Measurements from ENCODE around the gene RAB2B.

The RAB2B gene

DNA sequence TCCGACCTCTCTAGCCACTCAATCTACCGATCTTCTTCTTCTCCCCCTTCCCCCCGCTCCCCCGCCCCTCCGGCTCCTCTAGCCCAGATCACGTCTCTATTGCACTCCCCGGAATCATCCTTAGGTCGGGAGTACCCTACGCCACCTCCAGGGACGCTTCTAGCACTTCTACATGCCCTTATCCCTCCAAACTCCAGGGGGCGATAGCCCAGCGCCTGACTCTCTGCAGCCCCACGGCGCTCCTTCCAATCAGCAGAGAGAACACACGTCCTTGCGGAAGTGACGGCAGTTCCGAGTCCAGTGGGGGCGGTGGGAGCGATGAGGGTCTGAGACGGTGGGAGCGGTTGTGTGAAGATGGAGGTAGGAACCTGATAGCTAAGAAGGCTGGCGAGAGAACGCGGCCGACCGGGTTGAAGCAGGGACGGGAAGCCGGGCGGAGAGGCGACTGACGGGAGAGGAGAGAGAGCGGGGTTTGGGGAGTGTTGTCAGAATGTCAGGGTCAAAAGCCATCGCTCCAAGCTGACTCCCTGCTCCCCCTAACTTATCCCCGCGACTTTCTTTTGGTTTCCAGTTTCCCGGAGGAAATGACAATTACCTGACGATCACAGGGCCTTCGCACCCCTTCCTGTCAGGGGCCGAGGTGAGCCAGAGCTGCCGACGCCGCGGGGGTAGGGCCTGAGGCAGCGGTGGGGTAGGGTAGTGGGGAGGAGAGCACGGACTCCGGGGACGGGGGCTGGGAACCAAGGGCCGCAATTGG is at the start of gene RAB2B, which contains the start of gene TOX4:
Gene RAB2B (minus strand): TSS at position 35 of the 757 bp plus-strand sequence. CDS start 87 bp downstream, outside the sequence.
Gene TOX4 (plus strand): TSS at position 271 of the 757 bp plus-strand sequence. CDS start 84 bp downstream, at position 355.
- FAIRE-seq (peak; percentile 84), DNase-seq (ENCODE audit: insufficient read length, low spot score) (peak; percentile 63)
- TF ChIP-seq POLR2A (IDR thresholded peaks at IDR 0.05; ENCODE audit: low read depth, low read length): peak; percentile 67

GRCh38 chr14:21525962-21526671 is 49.4 kb upstream of the RAB2B start, which contains the start of gene SALL2:
TSS of gene SALL2 (minus strand) at chr14:21526346. CDS start at chr14:21526127, 219 bp downstream.
- TF ChIP-seq POLR2A (IDR thresholded peaks at IDR 0.05; ENCODE audit: low read depth, low read length): no peak
- DNase-seq (ENCODE audit: insufficient read length, low spot score) (peak; percentile 11), FAIRE-seq (no peak)

DNA sequence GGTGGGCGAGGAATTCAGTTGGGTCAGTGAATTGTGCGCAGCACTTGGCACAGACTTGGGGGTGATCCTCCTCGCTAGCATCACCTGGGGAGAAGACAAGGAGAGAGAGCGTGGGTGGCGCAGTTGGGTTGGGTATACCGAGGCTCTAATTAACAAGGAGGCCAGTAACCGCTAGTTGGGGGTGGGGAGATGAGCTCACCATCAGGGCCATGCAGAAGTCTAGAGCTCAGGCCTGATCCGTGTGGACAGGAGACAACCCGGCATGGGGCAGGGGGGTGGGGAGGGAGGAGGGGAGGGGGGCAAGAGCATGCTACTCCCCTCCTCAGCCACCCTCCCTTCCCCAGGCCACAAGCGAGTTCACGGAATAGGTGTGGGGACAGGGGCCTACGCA is 48.8 kb upstream of the RAB2B start:
- no peak for DNase-seq (ENCODE audit: insufficient read length, low spot score)
- no peak for FAIRE-seq
- TF ChIP-seq POLR2A (IDR thresholded peaks at IDR 0.05; ENCODE audit: low read depth, low read length): no peak

DNA sequence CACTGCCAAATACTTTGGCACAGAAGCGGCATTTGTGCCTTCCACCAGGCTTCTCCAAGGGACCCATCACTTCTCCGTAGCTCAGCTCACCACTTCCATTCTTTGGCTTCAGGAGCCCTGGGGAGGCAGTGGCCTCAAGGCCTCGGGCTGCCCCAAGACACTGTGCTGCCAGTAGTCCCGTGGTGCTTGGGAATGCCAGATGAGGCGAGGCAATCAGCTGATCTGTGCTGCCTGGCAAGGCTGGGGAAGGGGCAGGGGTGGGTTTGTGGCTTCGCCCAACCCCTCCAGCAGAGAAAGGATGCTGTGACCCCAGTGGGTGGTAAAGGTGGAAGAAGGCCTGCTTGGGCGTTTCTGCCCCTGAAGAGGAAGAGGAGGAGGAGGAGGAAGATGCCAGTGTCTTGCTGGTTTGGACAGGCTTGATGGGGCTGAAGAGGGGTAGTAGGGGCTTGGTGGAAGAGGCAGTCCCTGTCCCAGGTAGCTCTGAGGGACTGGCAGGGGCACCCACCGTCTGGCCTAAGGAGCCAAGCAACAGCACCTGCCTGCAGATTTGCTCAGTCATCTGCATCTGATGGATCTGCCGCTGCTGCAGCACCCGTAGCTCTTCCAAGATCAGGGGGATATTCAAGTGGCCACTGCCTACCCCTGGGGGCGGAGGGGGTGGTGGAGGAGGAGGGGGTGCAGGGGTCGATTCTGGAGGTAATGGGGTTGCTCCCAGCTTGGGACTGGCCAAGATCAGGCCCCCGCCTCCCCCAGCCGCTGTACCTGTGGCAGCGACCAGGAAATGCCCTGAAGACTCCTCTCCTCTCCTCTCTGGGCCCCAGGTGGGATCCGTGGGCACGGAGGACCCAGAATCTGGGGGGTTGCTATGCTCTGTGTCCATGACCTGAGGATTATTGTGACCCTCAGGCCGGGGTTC is 48.1 kb upstream of the RAB2B start:
- no peak for TF ChIP-seq POLR2A (IDR thresholded peaks at IDR 0.05; ENCODE audit: low read depth, low read length)
- FAIRE-seq (no peak), DNase-seq (ENCODE audit: insufficient read length, low spot score) (no peak)

DNA sequence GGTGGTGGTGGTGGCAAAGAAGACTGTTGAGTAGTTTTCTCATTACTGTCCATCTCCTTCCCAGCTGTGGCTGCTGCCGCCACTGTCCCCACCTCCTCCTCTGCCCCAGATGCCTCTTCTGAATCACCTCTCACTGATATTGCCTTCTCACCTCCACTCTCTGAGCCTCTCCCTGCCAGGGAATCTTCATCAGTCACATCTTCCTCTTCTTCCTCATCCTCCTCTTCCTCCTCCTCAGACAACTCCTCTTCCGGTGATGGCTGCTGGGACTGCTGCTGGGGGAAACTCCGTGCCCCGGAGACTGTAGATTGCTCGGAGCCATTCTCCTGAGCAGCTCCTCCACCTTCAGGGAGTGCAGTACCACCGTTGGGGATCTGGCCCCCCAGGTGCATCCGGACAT is 46.4 kb upstream of the RAB2B start:
- no peak for DNase-seq (ENCODE audit: insufficient read length, low spot score)
- FAIRE-seq: no peak
- TF ChIP-seq POLR2A (IDR thresholded peaks at IDR 0.05; ENCODE audit: low read depth, low read length): no peak

GRCh38 chr14:21521501-21521900 is 44.7 kb upstream of the RAB2B start:
- DNase-seq (ENCODE audit: insufficient read length, low spot score): no peak
- FAIRE-seq: no peak
- TF ChIP-seq POLR2A (IDR thresholded peaks at IDR 0.05; ENCODE audit: low read depth, low read length): no peak

DNA sequence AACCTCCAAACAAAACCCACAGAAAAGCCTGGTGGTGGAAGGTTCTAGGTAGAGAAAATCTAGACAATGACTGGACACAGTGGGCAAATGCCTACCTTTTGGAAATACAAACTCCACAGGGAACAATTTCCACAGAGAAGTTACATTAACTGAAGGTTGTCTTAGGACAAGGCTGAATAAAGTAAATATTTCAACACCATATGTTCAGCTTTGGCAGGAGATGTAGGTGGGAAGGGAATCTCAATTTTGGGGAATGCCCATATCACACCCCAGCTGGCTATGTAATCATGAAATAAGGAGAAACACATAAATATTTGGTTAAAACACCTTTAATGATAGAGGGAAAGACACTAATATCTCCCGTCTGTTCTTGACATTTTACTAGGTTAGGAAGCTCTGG is 44.0 kb upstream of the RAB2B start:
- no peak for TF ChIP-seq POLR2A (IDR thresholded peaks at IDR 0.05; ENCODE audit: low read depth, low read length)
- DNase-seq (ENCODE audit: insufficient read length, low spot score) (no peak), FAIRE-seq (no peak)

DNA sequence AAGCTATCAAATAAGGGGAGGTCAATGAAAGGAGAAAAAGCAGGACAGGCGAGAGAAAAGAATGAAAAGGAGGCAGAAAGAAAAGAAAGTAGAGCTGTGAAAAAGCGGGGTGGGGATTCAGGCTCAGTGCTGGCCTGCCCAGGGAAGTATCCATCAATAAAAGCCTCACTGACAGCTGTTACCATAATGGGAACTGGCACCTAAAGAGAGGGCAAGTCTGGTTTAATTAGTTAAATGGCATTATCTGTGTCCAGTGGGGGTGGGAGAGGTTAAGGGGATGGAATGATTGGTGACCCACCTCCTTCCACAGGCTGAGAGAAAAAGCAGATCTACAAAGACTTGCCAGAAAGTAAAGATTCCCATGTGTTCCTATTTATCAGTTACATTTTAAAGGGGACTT is 42.0 kb upstream of the RAB2B start:
- DNase-seq (ENCODE audit: insufficient read length, low spot score) (no peak), FAIRE-seq (no peak)
- no peak for TF ChIP-seq POLR2A (IDR thresholded peaks at IDR 0.05; ENCODE audit: low read depth, low read length)

- no peak for TF ChIP-seq POLR2A (IDR thresholded peaks at IDR 0.05; ENCODE audit: low read depth, low read length)
- DNase-seq (ENCODE audit: insufficient read length, low spot score) (no peak), FAIRE-seq (no peak)
Observed at GRCh38 chr14:21514341-21514740, 37.6 kb upstream of the RAB2B start.

DNA sequence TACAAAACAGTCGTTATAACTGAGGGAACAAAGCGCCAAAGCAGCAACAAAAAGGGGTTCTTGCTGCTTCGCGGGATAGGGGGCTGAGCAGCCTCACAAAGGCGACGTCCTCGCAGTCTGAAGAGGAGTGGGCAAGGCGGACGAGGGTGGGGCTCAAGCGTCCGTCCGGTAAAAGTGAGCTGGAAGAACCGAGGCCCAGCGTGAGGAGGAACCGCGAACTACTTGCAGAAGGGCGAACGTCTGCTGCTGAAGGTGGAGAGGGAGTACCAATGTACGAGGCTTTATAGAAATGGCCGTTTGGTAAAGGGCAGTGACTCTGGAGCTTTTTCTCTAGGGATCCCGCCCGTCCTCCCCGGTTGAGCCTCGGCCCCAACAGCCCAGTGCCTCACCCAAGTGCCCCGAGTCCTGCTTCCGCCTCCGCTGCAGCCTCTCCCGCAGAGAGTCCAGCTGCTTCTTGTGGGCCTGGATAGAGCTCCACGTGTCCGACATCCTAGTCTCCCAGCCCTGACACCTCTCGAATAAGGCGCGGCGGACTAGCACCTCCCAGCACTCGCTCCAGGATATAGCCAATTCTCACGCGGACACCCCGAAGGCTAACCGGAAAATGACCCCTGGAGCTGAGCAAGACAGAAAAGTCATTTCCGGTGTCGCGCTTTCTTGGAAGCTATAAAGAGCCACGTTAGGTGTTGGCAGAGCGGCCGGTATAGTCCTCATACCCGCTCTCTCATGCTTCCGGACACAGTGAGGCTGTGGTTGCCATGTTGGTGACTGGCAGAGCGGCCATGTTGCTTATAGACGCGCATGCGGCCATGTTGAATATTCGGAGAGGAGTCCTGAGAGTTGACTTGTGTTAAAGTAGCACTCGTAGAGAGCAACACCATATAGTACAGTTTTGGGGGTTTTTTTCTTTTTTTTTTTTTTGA is 34.2 kb upstream of the RAB2B start, which contains the start of gene METTL3:
Gene METTL3 (minus strand): TSS at position 606 of the 923 bp plus-strand sequence. CDS start 117 bp downstream, at position 489.
- TF ChIP-seq POLR2A (IDR thresholded peaks at IDR 0.05; ENCODE audit: low read depth, low read length): peak; percentile 71
- FAIRE-seq: peak; percentile 78
- DNase-seq (ENCODE audit: insufficient read length, low spot score): peak; percentile 67

GRCh38 chr14:21509432-21510143 is 32.8 kb upstream of the RAB2B start:
- TF ChIP-seq POLR2A (IDR thresholded peaks at IDR 0.05; ENCODE audit: low read depth, low read length): no peak
- DNase-seq (ENCODE audit: insufficient read length, low spot score) (no peak), FAIRE-seq (no peak)

- FAIRE-seq (no peak), DNase-seq (ENCODE audit: insufficient read length, low spot score) (no peak)
- TF ChIP-seq POLR2A (IDR thresholded peaks at IDR 0.05; ENCODE audit: low read depth, low read length): no peak
Observed at GRCh38 chr14:21506557-21506956, 29.8 kb upstream of the RAB2B start.
